HCT116 (cell line): ENCODE data around the gene LY6G6F. TPM values are rescaled to one million over a fixed set of nuclear protein-coding genes. Genes with fewer than 3 reads are reported as not detected.
A peak's percentile ranks its signal among the peaks of the same experiment; 100 is the strongest.

Experiments used
- ATAC-seq: fragments of 200-7000 bp; cut with Tn5 transposase; 2 replicates; pipeline ENCODE4 v1.9.1; 2020; ENCODE audit warnings: mild to moderate bottlenecking, moderate library complexity
- BruUV-seq: library from RNA; stranded (reverse); fragments of 400-500 nt; replicated peaks from 2 replicates; lab custom pipeline; 2021; lab: Mats Ljungman, UMichigan
- CTCF ChIA-PET: fragments of 300-600 bp; sonication (Branson Sonifier 250); formaldehyde crosslinking; loops from one replicate; lab custom pipeline; 2021; ENCODE audit warnings: antibody characterized with exemption; lab: Charles Lee
- POLR2A ChIA-PET: fragments of 300-600, 350-600 bp; sonication (Branson Sonifier 250); formaldehyde crosslinking; loops from one replicate; lab custom pipeline; 2021; ENCODE audit warnings: antibody characterized with exemption; lab: Charles Lee
- RAD21 ChIA-PET, 2 experiments: fragments of 300-600 bp; sonication (Branson Sonifier 250); formaldehyde crosslinking; loops; one replicate each; lab custom pipeline; 2023; ENCODE audit warnings: low total read pairs in 2 of 2; ENCODE audit not compliant: uncharacterized antibody in 2 of 2, unreplicated experiment in 2 of 2, low non-redundant PET in 1 of 2; lab: Charles Lee
- DNase-seq: peaks from one replicate; pipeline ENCODE4 v3.0.0-alpha.2; 2010; ENCODE audit warnings: low read depth, low spot score
- H2AFZ ChIP-seq: fragments of 200-600 bp; shearing (Covaris generic), sonication (generic); 2 replicates; pipeline ENCODE4 v1.6.1; 2017; ENCODE audit warnings: low read depth, mixed run types, mixed read lengths, antibody characterized with exemption, low read length; ENCODE audit not compliant: poor library complexity, severe bottlenecking
- H3K27ac ChIP-seq: 2 replicates; pipeline ENCODE4 v1.5.1; 2012; ENCODE audit warnings: low read depth, low read length
- H3K27me3 ChIP-seq: fragments of 200-600 bp; sonication (generic); 2 replicates; pipeline ENCODE4 v1.6.1; 2016; ENCODE audit warnings: mixed run types, low read length, mixed read lengths; ENCODE audit not compliant: insufficient read depth
- H3K36me3 ChIP-seq, 2 experiments: fragments of 200-500 bp in 1 of 2; fragments of 200-600 bp in 1 of 2; sonication (Bioruptor generic) in 1 of 2; sonication (generic) in 1 of 2; 2 replicates each; pipeline versions ENCODE4 v1.5.1 to v1.6.1; 2014 to 2016; ENCODE audit warnings: low read length in 2 of 2, inconsistent platforms in 1 of 2, mixed read lengths in 1 of 2, mixed run types in 1 of 2; ENCODE audit not compliant: insufficient read depth in 2 of 2, control insufficient read depth in 1 of 2
- H3K4me1 ChIP-seq, 2 experiments: fragments of 200-600 bp in 1 of 2; sonication (generic) in 1 of 2; 2 replicates each; pipeline versions ENCODE4 v1.5.1 to v1.6.1; 2012 to 2017; ENCODE audit warnings: low read length in 2 of 2, inconsistent platforms in 1 of 2, mild to moderate bottlenecking in 1 of 2, mixed read lengths in 1 of 2, mixed run types in 1 of 2, moderate library complexity in 1 of 2; ENCODE audit not compliant: insufficient read depth in 2 of 2, control insufficient read depth in 1 of 2
- H3K4me2 ChIP-seq: fragments of 200-600 bp; sonication (generic); 2 replicates; pipeline ENCODE4 v1.6.1; 2017; ENCODE audit warnings: mixed run types, low read length, mixed read lengths
- H3K4me3 ChIP-seq, 2 experiments: fragments of 200-600 bp in 1 of 2; sonication (generic) in 1 of 2; replicated peaks in 1 of 2; 2 replicates each; pipeline ENCODE4 v1.5.1; 2011 to 2016; ENCODE audit warnings: low read length in 2 of 2, control low read depth in 1 of 2, low read depth in 1 of 2, mild to moderate bottlenecking in 1 of 2, mixed read lengths in 1 of 2, mixed run types in 1 of 2
- H3K79me2 ChIP-seq: fragments of 200-600 bp; sonication (generic); 2 replicates; pipeline ENCODE4 v1.6.1; 2017; ENCODE audit warnings: mild to moderate bottlenecking, mixed run types, low read length, moderate library complexity, mixed read lengths; ENCODE audit not compliant: insufficient read depth
- H3K9ac ChIP-seq: fragments of 200-600 bp; sonication (generic); 2 replicates; pipeline ENCODE4 v1.6.1; 2016; ENCODE audit warnings: low read length, mixed read lengths
- H3K9me2 ChIP-seq: fragments of 200-600 bp; sonication (generic), shearing (Covaris generic); 2 replicates; pipeline ENCODE4 v1.6.1; 2017; ENCODE audit warnings: mixed run types, mild to moderate bottlenecking, moderate library complexity; ENCODE audit not compliant: insufficient read depth
- H3K9me3 ChIP-seq, 2 experiments: fragments of 200-500 bp in 1 of 2; fragments of 200-600 bp in 1 of 2; sonication (Bioruptor generic) in 1 of 2; sonication (generic) in 1 of 2; 2 replicates each; pipeline ENCODE4 v1.6.1; 2014 to 2017; ENCODE audit warnings: low read length in 2 of 2, mixed read lengths in 2 of 2, inconsistent platforms in 1 of 2, low read depth in 1 of 2, mild to moderate bottlenecking in 1 of 2, mixed run types in 1 of 2, moderate library complexity in 1 of 2; ENCODE audit not compliant: control insufficient read depth in 1 of 2, insufficient read depth in 1 of 2
- H4K20me1 ChIP-seq: fragments of 200-600 bp; sonication (generic), shearing (Covaris generic); 2 replicates; pipeline ENCODE4 v1.6.1; 2017; ENCODE audit warnings: mixed run types, mild to moderate bottlenecking, moderate library complexity; ENCODE audit not compliant: insufficient read depth
- CTCF ChIP-seq, 3 experiments: fragments of 200-600 bp in 1 of 3; sonication (generic) in 1 of 3; IDR thresholded peaks in 2 of 3; conservative IDR thresholded peaks in 1 of 3; 2 replicates each; pipeline ENCODE4 v1.5.1; 2012 to 2017; ENCODE audit warnings: low read depth in 2 of 3, low read length in 2 of 3, antibody characterized with exemption in 1 of 3, borderline replicate concordance in 1 of 3, control low read depth in 1 of 3, mild to moderate bottlenecking in 1 of 3, mixed read lengths in 1 of 3, mixed run types in 1 of 3, moderate library complexity in 1 of 3; ENCODE audit not compliant: insufficient read depth in 1 of 3
- EGR1 ChIP-seq: IDR thresholded peaks from 2 replicates; pipeline ENCODE4 v1.6.1; 2012; ENCODE audit warnings: low read depth
- EZH2 ChIP-seq: fragments of 200-600 bp; sonication (generic); IDR thresholded peaks from 2 replicates; pipeline ENCODE4 v1.6.1; 2017; ENCODE audit warnings: antibody characterized with exemption, mixed run types
- JUND ChIP-seq: IDR thresholded peaks from 2 replicates; pipeline ENCODE4 v1.6.1; 2012
- TCF7L2 ChIP-seq: IDR thresholded peaks from 2 replicates; pipeline ENCODE4 v1.7.0; 2011; ENCODE audit warnings: borderline replicate concordance, inconsistent platforms; ENCODE audit not compliant: insufficient read depth, insufficient read length; ENCODE audit errors: extremely low read depth
- YY1 ChIP-seq: IDR thresholded peaks from 2 replicates; pipeline ENCODE4 v1.6.1; 2011; ENCODE audit warnings: low read length, low read depth, moderate library complexity, mild to moderate bottlenecking; ENCODE audit not compliant: insufficient replicate concordance; ENCODE audit errors: extremely low read depth
- intact Hi-C: fragments of 100-400 bp; cut with micrococcal nuclease; formaldehyde crosslinking; loops from 2 replicates; pipeline ENCODE4 v1.10.0; 2022
- total RNA-seq: library from RNA; stranded (reverse); gene quantifications from one replicate; pipeline ENCODE4 v1.2.1, GENCODE V29; 2021; ENCODE audit not compliant: unreplicated experiment

The LY6G6F gene
- total RNA-seq, 1 experiment from 2014 or later, result not detected

- H3K27me3 ChIP-seq, result no peaks in the 10 kb centered on the region
- CTCF ChIA-PET, result no interaction called here
- H3K36me3 ChIP-seq, result peaks cover 5 to 17% of the 10 kb centered on the region in 2 experiments; a peak in 3 of 4 replicates
- no peaks in the 10 kb centered on the region for H3K9me2 ChIP-seq
- H3K4me2 ChIP-seq, result peak overlapping the region; percentile 94
- peak overlapping the region; percentile 69 for H3K27ac ChIP-seq
- no peak for DNase-seq
- no peaks in the 10 kb centered on the region for H3K9me3 ChIP-seq
- RAD21 ChIA-PET, result no interaction called here
- no peak overlapping the region for H2AFZ ChIP-seq
- ATAC-seq, result peak; percentile 2; the same call in 1 of the 2 replicates
- no TSS peak for BruUV-seq
- peak overlapping the region; percentile 79 to 87 for H3K4me3 ChIP-seq
- TF ChIP-seq CTCF (IDR thresholded peaks at IDR 0.05 in 2 of 3, conservative IDR thresholded peaks at IDR 0.05 in 1 of 3; ENCODE audit: borderline replicate concordance in 1 of 3, insufficient read depth in 1 of 3, low read depth in 2 of 3, low read length in 2 of 3) (no peak), YY1 (no peak), JUND (no peak), TCF7L2 (no peak), EGR1 (no peak), EZH2 (no peak)
- intact Hi-C loops, result loop anchor here (5.0 kb wide), 1 partner anchor 258 kb away; the partner anchor contains the start of gene MICA
- POLR2A ChIA-PET, result interaction anchor here (0.7 to 2.0 kb wide), 6 partner anchors 8 to 118 kb away, joined by 3 to 15 read pairs (median 4); partner anchors contain the start of genes BAG6, LY6G5B, MSH5 and PRRC2A
- peak overlapping the region; percentile 88 for H3K9ac ChIP-seq
- H4K20me1 ChIP-seq, result no peaks in the 10 kb centered on the region
- H3K79me2 ChIP-seq, result peaks cover 39% of the 10 kb centered on the region
- H3K4me1 ChIP-seq, result peaks cover 18 to 45% of the 10 kb centered on the region in 2 experiments; a peak in 3 of 4 replicates
Observed at GRCh38 chr6:31659649-31660380, 46.9 kb upstream of the LY6G6F start.
